Head of caudate nucleus (tissue), 42 donors: Measurements from ENCODE around the gene SLC23A3.
"Not testable (repeated sequence)": the region's sequence is repeated elsewhere in the genome, so short reads cannot be mapped to it uniquely, and the experiment has no call there.

Experiments used
- DNase-seq, 42 donors: peaks; one replicate each; pipeline versions ENCODE4 v3.0.0 to v3.0.0-alpha.2; 2020 to 2021; ENCODE audit warnings: mixed read lengths in 7 of 42
- intact Hi-C: fragments of 100-400 bp; cut with DNase I; formaldehyde crosslinking; loops from one replicate; pipeline ENCODE4 v1.15.0; 2022

The SLC23A3 gene

GRCh38 chr2:219206328-219207133, 36.7 kb upstream of the SLC23A3 start, which contains the start of gene ZFAND2B:
TSS of gene ZFAND2B (plus strand) at chr2:219206782. CDS start at chr2:219206988, 206 bp downstream.
- peak; percentile 85 to 99 (median 97) for DNase-seq
- intact Hi-C loops, result loop anchor here (2.0 to 5.0 kb wide), 3 partner anchors 30 to 72 kb away; partner anchors contain the start of genes CNPPD1, DNAJB2 and NHEJ1

GRCh38 chr2:219205981-219206327, 36.1 kb upstream of the SLC23A3 start:
- intact Hi-C loops, result loop anchor here (2.0 to 5.0 kb wide), 3 partner anchors 29 to 73 kb away; partner anchors contain the start of genes CNPPD1, DNAJB2 and NHEJ1
- DNase-seq, result peak in 1 of 42 donors; percentile 3

DNA sequence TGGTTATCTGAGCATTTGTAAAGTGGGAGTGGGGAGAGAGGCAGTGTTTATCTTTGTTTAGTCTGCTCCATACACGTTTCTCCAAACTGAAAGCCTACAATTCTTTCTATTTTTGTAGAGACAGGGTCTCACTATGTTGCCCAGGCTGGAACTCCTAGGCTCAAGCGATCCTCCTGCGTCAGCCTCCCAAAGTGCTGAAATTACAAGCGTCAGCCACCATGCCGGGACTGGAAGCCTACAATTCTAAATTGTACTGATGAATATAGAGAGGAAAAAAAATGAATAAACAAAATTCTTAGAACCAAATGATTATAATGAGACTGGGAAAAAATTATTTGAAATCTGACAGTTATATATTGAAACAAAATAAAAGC, 35.3 kb upstream of the SLC23A3 start:
- DNase-seq, result peak in 1 of 42 donors; percentile 10
- intact Hi-C loops, result loop anchor here (5.0 kb wide), 1 partner anchor 43 kb away; the partner anchor contains the start of gene NHEJ1

GRCh38 chr2:219204425-219205164, 34.8 kb upstream of the SLC23A3 start:
- peak in 1 of 42 donors; percentile 29 for DNase-seq
- intact Hi-C loops, result loop anchor here (5.0 kb wide), 1 partner anchor 42 kb away; the partner anchor contains the start of gene NHEJ1

GRCh38 chr2:219201331-219201730, 31.5 kb upstream of the SLC23A3 start:
- DNase-seq, result peak in 2 of 42 donors; percentile 4 to 12
- intact Hi-C loops, result not testable (repeated sequence)

DNA sequence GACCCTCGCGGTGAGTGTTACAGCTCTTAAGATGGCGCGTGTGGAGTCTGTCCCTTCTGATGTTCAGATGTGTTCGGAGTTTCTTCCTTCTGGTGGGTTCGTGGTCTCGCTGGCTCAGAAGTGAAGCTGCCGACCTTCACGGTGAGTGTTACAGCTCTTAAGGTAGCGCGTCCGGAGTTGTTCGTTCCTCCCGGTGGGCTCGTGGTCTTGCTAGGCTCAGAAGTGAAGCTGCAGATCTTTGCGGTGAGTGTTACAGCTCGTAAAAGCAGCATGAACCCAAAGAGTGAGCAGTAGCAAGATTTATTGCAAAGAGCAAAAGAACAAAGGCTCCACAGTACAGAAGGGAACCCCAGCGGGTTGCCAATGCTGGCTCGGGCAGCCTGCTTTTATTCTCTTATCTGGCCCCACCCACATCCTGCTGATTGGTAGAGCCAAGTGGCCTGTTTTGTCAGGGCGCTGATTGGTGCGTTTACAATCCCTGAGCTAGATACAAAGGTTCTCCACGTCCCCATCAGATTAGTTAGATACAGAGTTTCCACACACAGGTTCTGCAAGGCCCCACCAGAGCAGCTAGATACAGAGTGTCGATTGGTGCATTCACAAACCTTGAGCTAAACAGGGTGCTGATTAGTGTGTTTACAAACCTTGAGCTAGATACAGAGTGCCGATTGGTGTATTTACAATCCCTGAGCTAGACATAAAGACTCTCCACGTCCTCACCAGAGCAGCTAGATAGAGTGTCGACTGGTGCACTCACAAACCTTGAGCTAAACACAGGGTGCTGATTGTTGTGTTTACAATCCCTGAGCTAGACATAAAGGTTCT, 30.9 kb upstream of the SLC23A3 start:
- intact Hi-C loops, result not testable (repeated sequence)

GRCh38 chr2:219199470-219200211, 29.8 kb upstream of the SLC23A3 start:
- peak in 3 of 42 donors; percentile 5 to 7 (median 6) for DNase-seq
- intact Hi-C loops, result no loop called here

More for the DNA sequence above, 30.9 kb upstream of the SLC23A3 start:
- peak in 4 of 42 donors; percentile 14 to 40 (median 28) for DNase-seq

DNA sequence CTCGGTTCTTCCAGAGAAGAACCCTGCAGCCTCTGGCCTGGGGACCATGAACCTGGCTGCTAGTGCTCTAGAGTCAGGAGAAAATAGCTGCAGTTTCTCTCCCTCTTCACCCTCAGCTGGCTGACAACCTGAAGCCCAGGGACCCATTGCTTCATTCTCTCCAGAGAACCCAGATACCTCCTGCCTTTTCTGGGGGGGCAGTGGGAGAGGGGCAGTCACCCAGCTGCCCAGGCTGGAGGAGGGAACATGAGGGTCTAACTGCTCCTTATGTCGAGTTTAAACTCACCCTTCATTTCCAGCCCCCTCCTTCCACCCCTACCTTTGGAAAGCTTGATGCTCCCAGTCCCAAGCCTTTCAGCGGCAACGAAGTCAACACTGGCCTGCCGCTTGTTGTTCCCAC, 29.1 kb upstream of the SLC23A3 start:
- intact Hi-C loops, result no loop called here
- DNase-seq, result peak in 1 of 42 donors; percentile 14

DNA sequence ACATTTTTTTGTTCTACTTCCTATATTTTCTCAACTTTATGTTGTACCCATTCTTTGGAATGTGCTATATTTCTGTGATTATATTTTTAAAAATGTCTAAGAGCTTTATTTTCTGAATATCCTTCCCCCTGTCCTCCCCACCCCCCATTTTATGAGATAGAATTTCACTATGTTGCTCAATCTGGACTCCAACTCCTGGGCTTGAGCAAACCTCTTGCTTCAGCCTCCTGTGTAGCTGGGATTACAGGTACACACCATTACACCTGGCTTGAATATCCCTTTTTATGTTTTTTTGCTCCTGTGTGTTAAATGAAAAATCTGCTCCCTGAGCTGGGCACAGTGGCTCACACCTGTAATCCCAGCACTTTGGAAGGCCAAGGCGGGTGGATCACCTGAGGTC, 27.6 kb upstream of the SLC23A3 start:
- intact Hi-C loops, result no loop called here
- DNase-seq, result no peak

GRCh38 chr2:219186754-219187456, 17.1 kb upstream of the SLC23A3 start:
- intact Hi-C loops, result no loop called here
- DNase-seq, result peak in 2 of 42 donors; percentile 19 to 23

GRCh38 chr2:219184121-219184520, 14.3 kb upstream of the SLC23A3 start:
- peak in 2 of 42 donors; percentile 6 to 9 for DNase-seq
- intact Hi-C loops, result no loop called here

- intact Hi-C loops, result no loop called here
- peak in 3 of 42 donors; percentile 9 to 29 (median 9) for DNase-seq
These were observed 13.4 kb upstream of the SLC23A3 start for GRCh38 chr2:219183151-219183772.

DNA sequence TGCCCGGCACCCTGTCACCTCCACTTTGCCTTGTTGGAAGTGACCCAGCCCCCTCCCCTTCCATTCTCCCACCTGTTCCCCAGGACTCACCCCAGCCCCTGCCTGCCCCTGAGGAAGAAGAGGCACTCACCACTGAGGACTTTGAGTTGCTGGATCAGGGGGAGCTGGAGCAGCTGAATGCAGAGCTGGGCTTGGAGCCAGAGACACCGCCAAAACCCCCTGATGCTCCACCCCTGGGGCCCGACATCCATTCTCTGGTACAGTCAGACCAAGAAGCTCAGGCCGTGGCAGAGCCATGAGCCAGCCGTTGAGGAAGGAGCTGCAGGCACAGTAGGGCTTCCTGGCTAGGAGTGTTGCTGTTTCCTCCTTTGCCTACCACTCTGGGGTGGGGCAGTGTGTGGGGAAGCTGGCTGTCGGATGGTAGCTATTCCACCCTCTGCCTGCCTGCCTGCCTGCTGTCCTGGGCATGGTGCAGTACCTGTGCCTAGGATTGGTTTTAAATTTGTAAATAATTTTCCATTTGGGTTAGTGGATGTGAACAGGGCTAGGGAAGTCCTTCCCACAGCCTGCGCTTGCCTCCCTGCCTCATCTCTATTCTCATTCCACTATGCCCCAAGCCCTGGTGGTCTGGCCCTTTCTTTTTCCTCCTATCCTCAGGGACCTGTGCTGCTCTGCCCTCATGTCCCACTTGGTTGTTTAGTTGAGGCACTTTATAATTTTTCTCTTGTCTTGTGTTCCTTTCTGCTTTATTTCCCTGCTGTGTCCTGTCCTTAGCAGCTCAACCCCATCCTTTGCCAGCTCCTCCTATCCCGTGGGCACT, 12.7 kb upstream of the SLC23A3 start:
- intact Hi-C loops, result no loop called here

DNA sequence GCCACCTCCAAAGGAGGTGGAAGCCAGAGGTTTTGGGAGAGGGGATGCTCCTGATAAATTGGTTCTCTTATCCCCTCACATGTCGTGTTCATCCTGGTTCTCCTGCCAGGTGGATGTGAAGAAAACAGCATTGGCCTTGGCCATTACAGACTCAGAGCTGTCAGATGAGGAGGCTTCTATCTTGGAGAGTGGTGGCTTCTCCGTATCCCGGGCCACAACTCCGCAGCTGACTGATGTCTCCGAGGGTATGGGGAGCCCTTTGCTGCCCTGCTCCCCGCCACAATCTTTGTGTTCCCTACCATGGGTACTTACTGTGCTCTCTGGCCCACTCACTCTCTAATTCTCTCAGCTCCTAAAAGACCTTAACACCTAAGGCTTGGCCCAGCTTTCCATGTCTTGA, 11.7 kb upstream of the SLC23A3 start:
- intact Hi-C loops, result no loop called here
- peak in 1 of 42 donors; percentile 15 for DNase-seq

More for the DNA sequence above, 12.7 kb upstream of the SLC23A3 start:
- peak in 5 of 42 donors; percentile 5 to 34 (median 12) for DNase-seq

GRCh38 chr2:219180961-219181360, 11.1 kb upstream of the SLC23A3 start:
- DNase-seq, result peak in 1 of 42 donors; percentile 10
- intact Hi-C loops, result no loop called here
